Prostate gland (tissue), 2 donors: Measurements from ENCODE around the gene S100A11. TPM values are rescaled to one million over a fixed set of nuclear protein-coding genes. Genes with fewer than 3 reads are reported as not detected.
A peak's percentile ranks its signal among the peaks of the same experiment; 100 is the strongest.

Experiments
- DNase-seq: peaks from one replicate; pipeline ENCODE4 v3.0.0-alpha.2; 2019; ENCODE audit warnings: low spot score
- H3K27ac ChIP-seq, 2 donors: fragments of 200-600 bp; sonication (generic); 2 replicates each; pipeline ENCODE4 v1.5.1; 2017 to 2019
- H3K27me3 ChIP-seq: fragments of 200-600 bp; sonication (generic); replicated peaks from 2 replicates; pipeline ENCODE4 v1.5.1; 2019; ENCODE audit not compliant: insufficient read depth
- H3K36me3 ChIP-seq, 2 donors: fragments of 200-600 bp; sonication (generic); 1 replicate in 1 of 2; 2 replicates in 1 of 2; pipeline versions ENCODE4 v1.5.1 to v1.8.1; 2017 to 2019
- H3K4me1 ChIP-seq: fragments of 200-600 bp; sonication (generic); replicated peaks from 2 replicates; pipeline ENCODE4 v1.5.1; 2019
- H3K4me3 ChIP-seq, 2 donors: fragments of 200-600 bp; sonication (generic); 2 replicates each; pipeline ENCODE4 v1.5.1; 2017 to 2019
- H3K9me3 ChIP-seq: fragments of 200-600 bp; sonication (generic); 2 replicates; pipeline ENCODE4 v1.5.1; 2017
- POLR2A ChIP-seq: fragments of 450-650 bp; IDR thresholded peaks from one replicate; pipeline ENCODE4 v1.6.1; 2016; ENCODE audit warnings: antibody characterized with exemption, mild to moderate bottlenecking
- POLR2AphosphoS5 ChIP-seq: sonication (generic); formaldehyde crosslinking; IDR thresholded peaks from one replicate; pipeline ENCODE4 v1.6.1; 2017; ENCODE audit warnings: antibody characterized with exemption
- WGBS: methylation state at CpG from one replicate; pipeline ENCODE4 v1.1.5; 2018; 5-methylcytosine and 5-hydroxymethylcytosine counted together
- intact Hi-C: fragments of 100-400 bp; cut with DNase I; formaldehyde crosslinking; loops from one replicate; pipeline ENCODE4 v1.14.2; 2022
- total RNA-seq, 2 donors: library from RNA; depleted of rRNA; stranded (reverse); fragments of >200 nt; gene quantifications; one replicate each; pipeline ENCODE4 v1.1.0, GENCODE V29; 2016
- TF ChIP-seq, protein P1 (sequence below), 4 experiments: fragments of 200-600 bp in 2 of 4; fragments of 450-650 bp in 2 of 4; sonication (generic) in 2 of 4; IDR thresholded peaks; 1 replicate in 3 of 4; 2 replicates in 1 of 4; pipeline ENCODE4 v1.5.1; 2016 to 2019; ENCODE audit warnings: antibody characterized with exemption in 4 of 4, mild to moderate bottlenecking in 2 of 4, moderate library complexity in 2 of 4

Gene S100A11
- total RNA-seq, 2 donors from 2014 or later, result 253 to 351 TPM

DNA sequence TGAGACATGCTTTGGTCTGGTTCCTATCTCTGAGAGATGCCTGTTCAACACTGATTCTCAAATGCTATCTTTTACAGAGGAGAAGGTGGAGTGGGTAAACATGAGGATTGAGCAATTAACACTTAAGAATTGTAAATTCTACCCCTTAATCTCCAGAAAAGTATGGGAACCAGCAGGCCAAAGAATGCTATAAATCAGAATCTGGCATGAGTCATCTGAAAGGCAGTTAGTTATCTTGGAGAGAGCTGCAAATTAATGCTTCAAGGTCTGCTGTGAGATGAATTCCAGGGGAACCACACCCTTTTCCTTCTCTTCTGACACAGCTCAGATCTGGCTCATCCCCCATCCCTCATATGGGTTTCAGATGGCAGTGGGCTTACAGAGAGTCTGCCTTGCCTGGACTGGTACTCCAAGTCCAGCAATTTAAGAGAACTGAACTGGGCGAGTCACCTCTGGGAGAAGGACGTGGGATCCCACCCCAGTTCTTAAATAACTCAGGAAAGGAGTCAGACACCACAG lies 48.3 kb downstream of the S100A11 start:
- no peaks in the 10 kb centered on the region for H3K9me3 ChIP-seq
- peak overlapping the region in 1 of 2 donors; percentile 35 for H3K27ac ChIP-seq
- no peaks in the 10 kb centered on the region for H3K27me3 ChIP-seq
- WGBS, result 39% methylated on average over 2 of the region's 2 CpGs
- H3K4me3 ChIP-seq, result no peak overlapping the region
- intact Hi-C loops, result no loop called here
- TF ChIP-seq POLR2AphosphoS5 (no peak), POLR2A (no peak)
- TF ChIP-seq, protein P1, sequence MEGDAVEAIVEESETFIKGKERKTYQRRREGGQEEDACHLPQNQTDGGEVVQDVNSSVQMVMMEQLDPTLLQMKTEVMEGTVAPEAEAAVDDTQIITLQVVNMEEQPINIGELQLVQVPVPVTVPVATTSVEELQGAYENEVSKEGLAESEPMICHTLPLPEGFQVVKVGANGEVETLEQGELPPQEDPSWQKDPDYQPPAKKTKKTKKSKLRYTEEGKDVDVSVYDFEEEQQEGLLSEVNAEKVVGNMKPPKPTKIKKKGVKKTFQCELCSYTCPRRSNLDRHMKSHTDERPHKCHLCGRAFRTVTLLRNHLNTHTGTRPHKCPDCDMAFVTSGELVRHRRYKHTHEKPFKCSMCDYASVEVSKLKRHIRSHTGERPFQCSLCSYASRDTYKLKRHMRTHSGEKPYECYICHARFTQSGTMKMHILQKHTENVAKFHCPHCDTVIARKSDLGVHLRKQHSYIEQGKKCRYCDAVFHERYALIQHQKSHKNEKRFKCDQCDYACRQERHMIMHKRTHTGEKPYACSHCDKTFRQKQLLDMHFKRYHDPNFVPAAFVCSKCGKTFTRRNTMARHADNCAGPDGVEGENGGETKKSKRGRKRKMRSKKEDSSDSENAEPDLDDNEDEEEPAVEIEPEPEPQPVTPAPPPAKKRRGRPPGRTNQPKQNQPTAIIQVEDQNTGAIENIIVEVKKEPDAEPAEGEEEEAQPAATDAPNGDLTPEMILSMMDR (IDR thresholded peaks at IDR 0.05), result no peak
- peaks cover 22% of the 10 kb centered on the region for H3K4me1 ChIP-seq
- no peaks in the 10 kb centered on the region for H3K36me3 ChIP-seq
- DNase-seq, result no peak

DNA sequence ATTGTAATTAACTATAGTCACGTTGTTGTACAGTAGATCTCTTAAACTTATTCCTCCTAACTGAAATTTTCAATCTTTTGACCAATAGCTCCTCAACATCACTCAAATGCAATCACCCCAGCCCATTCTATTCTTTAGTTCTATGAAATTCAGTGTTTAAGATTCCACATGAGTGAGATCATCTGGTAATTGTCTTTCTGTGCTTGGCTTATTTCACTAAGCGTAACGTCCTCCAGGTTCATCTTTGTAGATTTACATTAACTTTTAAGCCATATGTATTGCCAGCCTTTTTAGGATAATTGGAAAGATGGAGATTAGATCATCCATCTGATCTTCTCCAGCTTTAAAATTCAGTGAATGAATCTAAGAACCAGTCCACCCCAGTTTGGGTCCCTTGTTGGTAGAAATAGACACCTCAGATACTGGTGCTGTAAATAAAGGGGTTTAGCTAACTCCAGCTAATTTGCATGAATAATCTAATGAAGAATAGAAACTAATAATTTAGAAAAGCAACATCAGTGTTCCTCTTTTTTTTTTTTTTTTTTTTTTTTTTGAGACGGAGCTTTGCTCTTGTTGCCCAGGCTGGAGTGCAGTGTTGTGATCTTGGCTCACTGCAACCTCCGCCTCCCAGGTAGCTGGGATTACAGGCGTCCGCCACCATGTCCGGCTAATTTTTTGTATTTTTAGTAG lies 50.2 kb downstream of the S100A11 start:
- H3K36me3 ChIP-seq, result no peaks in the 10 kb centered on the region
- H3K9me3 ChIP-seq, result no peaks in the 10 kb centered on the region
- no peak for TF ChIP-seq POLR2A
- TF ChIP-seq, protein P1 (IDR thresholded peaks at IDR 0.05), result no peak
- peaks cover 22% of the 10 kb centered on the region for H3K4me1 ChIP-seq
- DNase-seq, result no peak
- WGBS, result 89% methylated on average over 8 of the region's 8 CpGs
- H3K27ac ChIP-seq, result no peak overlapping the region
- no peak overlapping the region for H3K4me3 ChIP-seq
- H3K27me3 ChIP-seq, result no peaks in the 10 kb centered on the region
- intact Hi-C loops, result no loop called here

DNA sequence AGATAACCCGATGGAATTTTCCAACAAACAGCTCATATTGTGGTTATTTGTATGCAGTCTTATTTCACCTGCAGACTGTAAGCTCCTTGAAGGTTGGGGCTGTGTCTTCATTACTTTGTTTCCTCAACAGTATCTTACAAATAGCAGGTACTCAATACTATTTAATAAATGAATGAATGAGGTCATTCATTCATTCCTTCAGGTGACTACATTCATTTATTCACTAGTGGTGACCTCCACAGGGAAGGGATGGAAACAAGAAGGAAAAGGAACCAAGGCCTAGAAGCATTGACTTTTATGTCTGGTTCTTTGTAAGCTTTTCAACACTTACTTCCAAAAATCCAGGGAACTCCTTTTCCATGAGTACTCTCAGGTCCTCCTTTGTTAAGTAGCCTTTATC lies 51.0 kb downstream of the S100A11 start:
- Histone ChIP-seq H3K9me3 (no peaks in the 10 kb centered on the region), H3K27me3 (no peaks in the 10 kb centered on the region), H3K36me3 (no peaks in the 10 kb centered on the region), H3K27ac (no peak overlapping the region), H3K4me3 (no peak overlapping the region), H3K4me1 (peaks cover 21% of the 10 kb centered on the region)
- no peak for DNase-seq
- TF ChIP-seq, protein P1 (IDR thresholded peaks at IDR 0.05), result no peak
- TF ChIP-seq POLR2AphosphoS5 (no peak), POLR2A (no peak)
- intact Hi-C loops, result no loop called here
- WGBS, result 96% methylated on average over 1 of the region's 1 CpG

DNA sequence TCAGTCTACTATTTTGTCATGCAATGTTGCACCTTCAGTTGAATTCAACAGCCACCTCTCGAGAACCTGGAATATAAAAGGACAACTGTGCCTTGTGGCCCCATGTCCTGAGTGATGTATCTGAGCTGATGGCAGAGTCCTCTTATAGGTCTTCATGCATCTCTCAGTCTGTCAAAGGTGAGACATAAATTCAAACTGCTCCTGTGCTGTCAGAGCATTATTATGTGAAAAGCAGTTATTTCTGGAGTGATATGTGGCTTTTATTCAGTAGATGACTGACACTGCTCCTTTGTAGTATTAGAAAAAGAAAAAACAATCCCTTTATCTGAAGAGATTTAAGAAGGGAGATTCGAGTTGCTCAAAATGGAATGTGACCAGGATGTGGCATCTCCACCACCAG lies 51.5 kb downstream of the S100A11 start:
- TF ChIP-seq POLR2A, result no peak
- TF ChIP-seq, protein P1 (IDR thresholded peaks at IDR 0.05), result no peak
- TF ChIP-seq POLR2AphosphoS5, result no peak
- H3K9me3 ChIP-seq, result no peaks in the 10 kb centered on the region
- intact Hi-C loops, result no loop called here
- H3K27ac ChIP-seq, result no peak overlapping the region
- 88% methylated on average over 2 of the region's 2 CpGs for WGBS
- H3K4me3 ChIP-seq, result no peak overlapping the region
- H3K36me3 ChIP-seq, result no peaks in the 10 kb centered on the region
- no peaks in the 10 kb centered on the region for H3K27me3 ChIP-seq
- H3K4me1 ChIP-seq, result peaks cover 16% of the 10 kb centered on the region
- DNase-seq, result no peak
